Thyroid gland (tissue), 4 donors: ENCODE measurements around the gene ANTXR1.

Source experiments
- CTCF ChIP-seq, 6 experiments: fragments of 200-600 bp in 3 of 6; fragments of 450-650 bp in 3 of 6; sonication (generic) in 3 of 6; IDR thresholded peaks; one replicate each; pipeline ENCODE4 v1.5.1; 2016 to 2019; ENCODE audit warnings: antibody characterized with exemption in 6 of 6, mild to moderate bottlenecking in 2 of 6, inconsistent platforms in 1 of 6, moderate library complexity in 1 of 6
- POLR2A ChIP-seq, 2 donors: fragments of 450-650 bp; IDR thresholded peaks; one replicate each; pipeline ENCODE4 v1.6.1; 2017; ENCODE audit warnings: antibody characterized with exemption in 2 of 2, mild to moderate bottlenecking in 2 of 2, moderate library complexity in 1 of 2

- no peak for TF ChIP-seq CTCF (IDR thresholded peaks at IDR 0.05)
- no peak for TF ChIP-seq POLR2A (IDR thresholded peaks at IDR 0.05)
These were observed 111.4 kb downstream of the ANTXR1 start for GRCh38 chr2:69124343-69124742.
